RCC 7860 (cell line): ENCODE measurements around the gene STK26.
A peak's percentile ranks its signal among the peaks of the same experiment; 100 is the strongest.
"Not testable (repeated sequence)": the region's sequence is repeated elsewhere in the genome, so short reads cannot be mapped to it uniquely, and the experiment has no call there.

Source experiments
- DNase-seq: peaks from one replicate; pipeline ENCODE4 v3.0.0-alpha.2; 2015; ENCODE audit warnings: low spot score
- FAIRE-seq: peaks from 2 replicates; lab custom pipeline; 2012; peaks lifted over from hg19 to GRCh38; lab: Jason Lieb, UNC

Gene STK26

DNA sequence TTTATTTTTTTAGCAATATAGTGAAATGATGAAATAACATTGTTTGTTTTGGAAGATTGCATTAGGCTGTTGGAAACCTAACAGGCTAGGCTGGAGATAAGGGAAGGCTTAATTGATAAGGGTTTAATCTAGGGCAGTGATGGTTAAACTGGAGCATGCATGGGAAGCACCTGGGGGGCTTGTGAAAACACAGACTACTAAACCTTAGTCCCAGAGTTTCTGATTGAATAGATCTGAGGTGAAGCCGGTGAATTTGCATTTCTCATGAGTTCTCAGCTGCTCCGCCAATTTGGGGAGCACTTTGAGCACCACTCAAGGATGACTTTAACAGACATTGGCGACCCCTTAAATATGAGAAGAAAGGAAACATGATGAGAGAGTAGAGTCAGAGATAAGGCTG is 11.5 kb downstream of the STK26 start:
- DNase-seq (no peak), FAIRE-seq (no peak)

DNA sequence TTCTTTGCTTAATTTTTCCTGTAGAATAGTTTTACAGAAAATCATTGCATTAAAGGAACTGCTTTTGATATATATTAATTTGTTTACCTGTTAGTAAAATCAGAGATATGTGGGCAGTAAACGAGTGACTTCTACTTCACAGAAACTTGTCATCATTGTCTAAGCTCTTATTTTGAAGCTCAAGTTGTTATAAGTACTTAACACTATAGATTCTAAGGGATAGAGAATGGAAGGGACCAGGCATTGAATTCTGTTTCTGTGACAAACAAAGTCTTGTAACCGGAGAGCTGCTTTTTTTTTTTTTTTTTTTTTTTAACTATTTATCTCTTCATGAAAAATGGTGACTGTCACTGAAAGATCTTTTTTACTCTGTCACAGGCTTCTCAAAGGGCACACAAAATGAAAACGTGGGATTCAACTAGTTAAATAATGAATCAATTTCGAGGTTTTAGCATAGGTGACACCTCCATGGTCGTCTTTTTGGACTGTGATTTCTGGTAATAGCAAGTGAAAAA is 14.4 kb downstream of the STK26 start:
- DNase-seq, result no peak
- FAIRE-seq, result no peak

DNA sequence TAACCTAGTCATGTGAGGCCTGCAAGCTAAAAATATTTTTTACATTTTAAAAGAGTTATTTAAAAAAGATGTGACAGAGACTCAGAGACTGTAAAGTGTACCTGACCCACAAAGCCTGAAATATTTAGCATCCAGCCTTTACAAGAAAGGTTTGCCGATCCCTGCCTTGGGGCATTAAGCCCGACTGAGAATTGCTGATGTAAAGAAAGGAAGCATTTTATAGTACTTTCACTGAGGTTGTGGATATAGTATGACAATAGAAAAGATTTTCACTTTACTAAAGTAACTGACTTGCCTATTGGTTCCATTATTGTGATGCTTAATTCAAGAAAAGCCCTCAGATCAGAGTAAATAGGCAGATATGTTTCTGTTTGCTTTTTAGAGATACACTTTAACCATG is 17.0 kb downstream of the STK26 start:
- no peak for FAIRE-seq

DNA sequence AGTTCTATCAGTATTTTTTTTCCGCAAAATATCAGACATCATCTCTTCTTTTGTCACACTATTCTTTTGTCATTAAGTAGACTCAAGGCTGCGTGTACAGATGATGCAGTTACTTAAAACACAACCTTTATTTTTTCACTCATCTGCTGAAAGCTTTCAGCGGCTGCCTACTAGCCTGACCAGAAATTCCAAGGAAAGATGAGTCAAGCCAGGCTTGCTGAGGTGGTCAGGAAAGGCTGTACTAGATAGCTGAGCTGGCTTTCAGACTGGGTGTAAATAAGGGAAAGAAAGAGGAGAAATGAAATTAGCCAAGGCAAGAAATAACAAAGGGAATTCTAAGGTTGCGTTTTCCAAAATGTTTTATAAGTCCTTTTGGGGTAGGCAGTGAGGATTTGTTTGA is 17.9 kb downstream of the STK26 start:
- DNase-seq (peak; percentile 53), FAIRE-seq (peak; percentile 90)

More for the DNA sequence above, 17.0 kb downstream of the STK26 start:
- no peak for DNase-seq

DNA sequence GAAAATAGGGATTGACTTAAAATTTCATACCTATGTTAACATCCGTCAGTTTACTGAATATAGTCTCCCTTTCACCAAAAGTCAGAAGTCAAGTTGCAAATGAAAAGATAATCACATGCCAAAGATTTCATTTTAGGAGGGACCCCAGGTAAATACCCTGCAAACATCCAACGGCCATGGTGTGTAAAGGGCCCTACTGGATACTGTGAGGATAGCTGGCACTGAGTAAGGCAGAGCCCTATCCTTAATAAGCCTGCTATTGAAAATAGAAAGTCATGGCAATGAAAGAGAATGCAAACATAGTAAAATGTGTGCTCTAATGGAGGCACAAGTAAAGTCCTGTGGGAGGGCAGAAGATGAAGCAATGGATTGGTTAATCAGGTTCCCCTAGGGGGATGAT is 20.9 kb downstream of the STK26 start:
- FAIRE-seq (no peak), DNase-seq (no peak)

DNA sequence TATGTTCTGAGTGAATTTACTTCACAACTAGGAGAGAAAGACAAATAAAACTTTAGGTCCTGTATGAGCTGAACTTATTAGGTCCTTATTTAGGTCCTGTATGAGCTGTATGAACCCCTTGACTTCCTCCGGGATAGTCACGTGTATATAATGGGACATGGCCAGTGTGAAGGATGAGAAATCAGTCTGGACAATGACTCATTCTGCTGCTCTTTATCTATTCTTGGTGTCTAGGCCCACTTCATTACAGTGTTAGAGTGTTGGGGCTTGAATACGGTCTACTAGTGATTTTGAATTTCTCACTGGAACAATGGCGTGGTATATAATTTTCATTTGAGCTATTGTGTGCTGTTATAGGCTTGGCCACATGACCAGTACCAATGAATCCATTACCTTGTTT is 21.9 kb downstream of the STK26 start:
- FAIRE-seq (no peak), DNase-seq (no peak)

DNA sequence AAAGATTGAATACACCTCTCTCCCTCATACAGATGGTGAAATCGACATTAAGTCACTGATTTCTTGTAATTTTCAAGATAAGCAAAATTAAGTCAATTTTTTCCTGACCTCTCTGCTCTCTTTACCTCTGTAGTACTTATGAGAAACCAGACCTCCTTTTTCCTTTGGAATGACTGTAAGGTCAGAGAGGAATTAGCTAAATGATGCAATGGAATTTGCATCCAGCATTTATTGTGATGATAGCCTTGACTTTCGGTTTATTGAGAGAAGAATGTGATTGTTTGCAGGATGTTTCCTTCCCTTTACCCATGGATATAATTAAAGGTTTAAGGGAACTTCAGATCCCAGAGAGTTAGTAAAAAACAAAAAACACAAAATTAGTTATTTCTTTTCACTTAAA is 22.4 kb downstream of the STK26 start:
- no peak for FAIRE-seq
- no peak for DNase-seq

DNA sequence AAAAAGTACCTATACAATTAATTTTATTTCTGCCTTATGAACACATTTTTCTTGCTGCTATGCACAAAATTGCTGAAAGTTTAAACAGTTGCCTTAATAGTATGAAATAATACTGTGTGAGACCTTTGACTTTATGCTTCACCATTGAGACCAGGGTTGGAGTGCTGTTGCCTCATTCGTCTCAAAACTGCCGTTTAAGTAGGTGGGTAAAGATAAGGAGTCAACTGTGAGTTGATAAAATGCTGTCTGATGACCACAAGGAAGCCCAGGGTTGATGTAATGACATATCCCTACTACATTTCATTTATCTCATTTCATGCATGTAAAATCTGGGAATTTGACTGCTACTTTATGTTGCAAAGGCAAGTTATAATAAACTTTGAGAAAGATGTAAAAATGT is 23.4 kb downstream of the STK26 start:
- no peak for FAIRE-seq
- DNase-seq, result no peak

DNA sequence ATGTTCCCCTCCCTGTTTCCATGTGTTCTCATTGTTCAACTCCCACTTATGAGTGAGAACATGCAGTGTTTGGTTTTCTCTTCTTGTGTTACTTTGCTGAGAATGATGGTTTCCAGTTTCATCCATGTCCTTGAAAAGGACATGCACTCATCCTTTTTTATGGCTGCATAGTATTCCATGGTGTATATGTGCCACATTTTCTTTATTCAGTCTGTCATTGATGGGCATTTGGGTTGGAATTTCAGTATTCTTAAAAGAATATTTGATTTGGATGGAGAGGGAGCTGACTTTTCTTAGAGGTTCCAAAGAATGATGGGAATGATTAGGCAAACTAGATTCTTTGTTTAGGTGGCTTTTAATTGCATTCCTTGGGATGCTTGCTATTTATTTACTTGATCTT is 28.7 kb downstream of the STK26 start:
- not testable (repeated sequence) for DNase-seq, FAIRE-seq

DNA sequence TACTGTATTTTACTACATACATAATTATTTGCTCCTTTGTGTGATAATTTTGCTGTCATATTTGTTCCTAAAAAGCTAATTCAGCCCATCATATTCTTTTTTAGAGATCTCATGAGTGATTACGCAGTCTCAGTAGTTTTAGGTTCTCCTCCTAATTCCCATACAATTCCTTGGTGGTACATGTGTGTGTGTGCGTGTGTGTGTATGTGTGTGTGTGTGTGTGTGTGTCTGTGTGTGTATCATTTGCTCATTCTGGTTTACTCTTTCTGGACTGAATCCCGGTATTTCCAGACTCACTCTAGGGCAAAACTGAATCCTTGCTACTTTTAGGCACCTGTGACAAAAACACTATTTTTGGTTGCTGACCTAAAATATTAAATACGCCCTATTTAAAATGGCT is 34.9 kb downstream of the STK26 start:
- FAIRE-seq (no peak), DNase-seq (no peak)

DNA sequence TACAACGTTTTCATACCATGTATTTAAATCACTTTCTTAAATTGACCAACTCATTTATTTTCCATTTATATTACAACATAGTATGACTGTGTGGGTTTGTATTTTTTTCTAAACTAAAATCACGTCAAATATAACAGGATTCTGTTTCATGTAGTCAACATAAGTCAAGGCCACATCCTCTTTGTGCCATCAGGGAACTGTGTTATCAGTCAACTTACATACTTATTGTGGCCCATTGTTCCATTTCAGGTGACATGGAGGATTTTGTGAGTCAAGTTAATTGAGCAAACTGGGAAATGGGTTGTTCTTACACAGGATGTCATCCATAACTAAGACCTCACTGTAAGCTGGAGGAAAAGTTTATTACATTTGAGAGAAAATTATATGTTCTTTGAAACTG is 35.9 kb downstream of the STK26 start:
- peak; percentile 23 for FAIRE-seq
- no peak for DNase-seq

DNA sequence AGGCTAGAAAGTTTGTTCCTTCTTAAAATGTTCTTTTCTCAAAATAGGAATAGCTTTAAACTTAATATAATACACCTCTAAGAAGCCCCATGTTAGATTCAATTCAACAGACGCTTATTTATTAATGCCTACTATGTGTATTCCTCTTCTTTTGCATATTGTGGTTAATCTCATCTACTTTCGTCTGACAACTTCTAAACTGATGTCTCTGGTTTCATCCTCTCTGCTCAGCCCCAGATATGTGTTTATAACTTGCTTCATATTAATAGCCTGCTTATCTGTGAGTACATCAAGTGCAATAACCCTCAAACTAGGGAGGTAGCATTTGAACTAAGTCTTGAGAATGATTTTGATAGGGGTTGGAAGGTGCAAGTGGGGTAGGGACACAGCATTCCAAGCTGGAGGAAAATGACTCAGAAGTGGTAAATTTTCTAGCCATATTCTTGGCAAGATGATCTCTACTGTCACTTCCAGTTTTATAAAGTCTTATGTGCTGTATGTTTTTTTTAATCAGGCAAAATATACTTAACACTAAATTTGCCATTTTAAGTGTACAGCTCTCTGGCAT is 37.0 kb downstream of the STK26 start:
- DNase-seq (no peak), FAIRE-seq (no peak)

DNA sequence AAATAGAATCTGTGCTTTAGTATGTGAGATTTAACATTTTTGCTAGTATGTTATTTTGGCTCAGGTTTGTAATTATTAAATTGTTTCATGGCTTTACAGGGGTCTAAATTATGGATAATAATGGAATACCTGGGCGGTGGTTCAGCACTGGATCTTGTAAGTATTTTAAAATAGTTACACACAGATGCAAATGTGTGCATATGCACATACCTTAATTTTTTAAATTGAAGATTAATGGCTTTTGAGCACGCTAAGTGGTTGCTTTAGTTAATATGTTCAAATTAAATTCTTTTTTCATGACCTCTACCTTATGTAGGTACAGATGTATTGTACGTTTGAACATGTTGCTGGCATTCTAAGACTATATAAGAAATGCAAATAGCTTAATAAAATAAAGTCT is 40.2 kb downstream of the STK26 start:
- FAIRE-seq, result no peak
- DNase-seq, result no peak

DNA sequence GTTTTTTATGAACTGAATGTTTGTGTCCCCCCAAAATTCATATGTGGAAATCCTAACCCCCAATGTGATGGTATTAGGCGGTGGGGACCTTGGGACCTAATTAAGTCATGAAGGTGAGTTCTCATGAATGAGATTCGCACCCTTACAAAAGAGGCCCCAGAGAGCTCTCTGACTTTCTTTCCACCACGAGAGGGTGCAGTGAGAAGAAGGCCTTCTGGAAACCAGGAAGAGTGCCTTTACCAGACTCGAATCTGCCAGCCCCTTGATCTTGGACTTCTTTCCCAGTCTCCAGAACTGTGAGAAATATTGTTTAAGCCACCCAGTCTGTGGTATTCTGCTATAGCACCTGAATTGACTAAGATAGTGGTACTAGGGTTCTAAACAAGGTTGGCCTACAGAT is 40.8 kb downstream of the STK26 start:
- no peak for FAIRE-seq
- no peak for DNase-seq

DNA sequence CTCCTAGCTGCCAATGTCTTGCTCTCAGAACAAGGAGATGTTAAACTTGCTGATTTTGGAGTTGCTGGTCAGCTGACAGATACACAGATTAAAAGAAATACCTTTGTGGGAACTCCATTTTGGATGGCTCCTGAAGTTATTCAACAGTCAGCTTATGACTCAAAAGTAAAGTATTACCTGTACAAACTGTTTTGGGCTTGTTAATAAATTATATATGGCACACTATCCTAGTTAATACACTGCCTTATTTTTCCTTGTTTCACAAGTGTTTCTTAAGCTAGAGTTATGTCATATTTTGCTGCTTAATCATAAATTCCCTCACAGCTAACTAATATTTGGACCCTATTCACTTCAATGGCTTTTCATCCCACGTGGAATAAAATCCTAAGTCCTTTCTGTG is 45.3 kb downstream of the STK26 start:
- DNase-seq (no peak), FAIRE-seq (peak; percentile 33)

DNA sequence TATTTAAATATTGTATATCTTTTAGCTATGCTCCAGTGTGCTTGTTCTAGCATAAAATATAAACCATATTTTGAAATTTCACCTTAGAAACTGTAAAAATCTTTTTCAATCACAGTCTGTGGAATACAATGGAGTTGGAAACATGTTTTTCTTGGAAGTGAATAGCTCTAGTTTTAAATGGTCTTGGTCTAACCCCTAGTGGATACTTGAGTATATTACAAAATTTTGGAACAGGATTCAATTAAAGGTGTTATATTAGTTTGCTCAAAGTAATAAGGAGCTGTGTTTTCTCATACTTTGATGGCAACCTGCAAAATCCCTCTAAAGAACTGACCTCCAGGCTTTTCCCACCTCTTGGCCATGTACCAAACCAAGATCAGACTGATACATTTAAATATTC is 48.2 kb downstream of the STK26 start:
- DNase-seq (peak; percentile 8), FAIRE-seq (no peak)

DNA sequence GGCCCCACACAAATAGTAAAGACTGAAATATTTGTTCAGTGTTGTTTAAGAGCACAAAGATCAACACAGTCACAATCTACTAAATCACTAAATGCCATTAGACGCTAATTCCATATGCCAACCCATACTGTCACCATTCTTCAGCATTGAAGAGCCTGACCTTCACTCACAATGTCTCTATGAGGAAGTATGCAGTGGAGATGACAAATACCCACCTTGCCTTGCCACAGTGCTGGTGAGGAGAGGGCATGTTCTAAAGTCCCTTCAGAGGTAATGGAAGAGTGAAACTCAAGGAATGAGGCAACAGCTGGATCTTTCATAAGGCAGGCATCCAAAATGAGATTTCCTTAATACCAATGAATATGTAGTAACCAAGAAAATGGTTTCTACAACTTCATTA is 54.3 kb downstream of the STK26 start:
- no peak for FAIRE-seq

DNA sequence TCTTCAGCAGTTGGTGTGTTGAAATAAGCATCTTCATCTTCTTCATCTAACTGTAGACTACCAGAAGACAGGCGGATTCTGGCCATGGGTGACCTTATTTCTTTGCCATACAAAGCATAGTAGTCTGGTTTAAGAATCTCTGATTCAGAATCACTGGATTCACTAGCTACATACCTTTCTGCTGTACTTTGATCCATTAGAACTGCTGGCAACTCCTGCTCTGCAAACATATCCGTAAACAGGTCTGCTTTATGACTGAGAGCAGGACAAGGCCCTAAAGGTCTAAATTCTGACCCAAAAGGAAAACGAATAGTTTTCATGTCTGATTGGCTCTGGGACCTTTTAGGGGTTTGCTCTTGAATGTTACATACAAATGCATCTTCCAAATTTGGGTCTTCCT is 54.8 kb downstream of the STK26 start:
- no peak for FAIRE-seq
- DNase-seq, result no peak

More for the DNA sequence above, 54.3 kb downstream of the STK26 start:
- DNase-seq, result no peak

DNA sequence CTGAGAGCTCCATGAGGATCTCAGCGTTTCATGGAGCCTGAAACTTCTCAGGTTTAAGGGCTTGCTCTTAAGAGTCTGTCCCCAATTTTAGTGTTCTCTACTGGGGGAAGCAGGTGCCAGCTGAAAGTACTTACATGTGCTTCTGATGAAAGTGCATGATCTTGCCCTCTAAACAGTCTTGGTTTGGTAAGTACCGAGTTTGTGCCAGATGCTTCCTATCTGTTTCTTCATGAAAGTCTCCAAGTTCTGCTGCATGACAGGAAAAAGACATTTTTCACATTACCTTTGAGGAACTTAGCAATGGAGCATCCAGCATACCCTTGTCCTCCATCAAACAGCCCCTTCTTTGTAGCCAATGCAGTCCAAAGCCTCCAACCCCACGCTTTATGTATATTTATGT is 62.7 kb downstream of the STK26 start:
- FAIRE-seq (no peak), DNase-seq (no peak)

DNA sequence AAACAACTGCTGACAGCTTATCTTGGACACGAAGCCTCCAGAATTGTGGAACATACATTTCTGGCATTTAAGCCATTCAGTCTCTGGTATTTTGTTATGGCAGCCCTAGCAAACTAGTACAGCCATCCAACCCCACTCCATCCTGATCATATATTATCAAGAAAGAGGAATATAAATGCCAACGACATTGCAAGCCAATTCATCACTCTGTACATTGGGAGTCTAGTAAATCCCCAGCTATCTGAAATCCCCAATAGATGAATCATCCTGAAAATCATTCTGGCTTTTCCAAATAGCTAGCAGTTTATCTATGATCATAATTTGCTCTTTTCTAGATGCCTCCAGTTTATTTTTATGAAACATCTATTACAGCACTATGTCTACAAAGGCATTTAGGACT is 63.6 kb downstream of the STK26 start:
- FAIRE-seq, result no peak
- peak; percentile 18 for DNase-seq

DNA sequence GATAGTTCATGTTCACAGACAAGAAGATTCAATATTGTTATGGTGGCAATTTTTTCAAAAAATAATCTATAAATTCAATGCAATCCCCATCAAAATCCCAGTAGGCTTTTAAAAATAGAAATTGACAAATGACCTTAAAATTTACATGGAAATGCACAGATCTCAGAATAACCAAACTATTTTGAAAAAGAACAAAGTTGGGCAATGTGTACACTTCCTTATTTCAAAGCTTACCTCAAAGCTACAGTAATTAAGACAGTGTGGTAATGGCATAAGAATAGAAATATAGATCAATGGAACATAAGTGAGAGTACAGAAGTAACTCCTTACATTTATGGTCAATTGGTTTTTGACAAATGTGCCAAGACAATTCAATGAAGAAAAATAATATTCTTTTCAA is 65.8 kb downstream of the STK26 start:
- no peak for FAIRE-seq
- no peak for DNase-seq

DNA sequence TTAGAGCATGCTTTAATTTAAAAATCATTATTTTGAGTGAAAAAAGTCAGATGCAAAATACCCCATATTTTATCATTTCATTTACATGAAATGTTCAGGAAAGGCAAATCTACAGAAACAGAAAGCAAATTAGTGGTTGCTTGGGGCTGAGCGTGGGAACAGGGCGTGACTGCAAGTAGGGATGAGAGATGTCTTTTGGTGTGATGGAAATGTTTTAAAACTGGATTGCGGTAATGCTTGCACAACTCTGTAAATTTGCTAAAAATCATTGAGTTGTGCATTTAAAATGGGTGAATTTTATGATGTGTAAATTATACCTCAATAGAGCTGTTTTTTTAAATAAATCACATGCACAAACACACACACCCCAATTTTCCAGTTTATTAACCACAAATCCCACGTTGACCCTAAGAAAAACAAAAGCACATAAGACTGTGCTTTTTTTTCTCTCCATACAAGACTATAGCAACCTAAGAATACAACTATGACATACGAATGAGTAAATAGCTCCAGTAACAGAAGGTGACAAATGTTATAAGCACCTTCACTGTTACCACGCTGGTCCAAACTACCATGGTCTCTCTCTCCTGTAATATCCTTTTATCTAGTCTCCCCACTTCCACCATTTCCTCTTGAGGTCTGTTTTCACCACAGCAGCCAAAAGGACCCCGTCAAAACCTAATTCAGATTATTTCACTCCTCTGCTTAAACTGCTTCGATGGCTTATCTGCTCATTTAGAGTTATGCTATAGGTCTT is 67.5 kb downstream of the STK26 start:
- no peak for FAIRE-seq

More for the DNA sequence above, 67.5 kb downstream of the STK26 start:
- DNase-seq, result no peak
